ENCODE results near the gene ZFP62. TPM values are rescaled to one million over a fixed set of nuclear protein-coding genes. Genes with fewer than 3 reads are reported as not detected.

The ZFP62 gene
- total and polyA plus RNA-seq, 11 donors, result 9.4 to 18.6 (median 13.8) TPM

DNA sequence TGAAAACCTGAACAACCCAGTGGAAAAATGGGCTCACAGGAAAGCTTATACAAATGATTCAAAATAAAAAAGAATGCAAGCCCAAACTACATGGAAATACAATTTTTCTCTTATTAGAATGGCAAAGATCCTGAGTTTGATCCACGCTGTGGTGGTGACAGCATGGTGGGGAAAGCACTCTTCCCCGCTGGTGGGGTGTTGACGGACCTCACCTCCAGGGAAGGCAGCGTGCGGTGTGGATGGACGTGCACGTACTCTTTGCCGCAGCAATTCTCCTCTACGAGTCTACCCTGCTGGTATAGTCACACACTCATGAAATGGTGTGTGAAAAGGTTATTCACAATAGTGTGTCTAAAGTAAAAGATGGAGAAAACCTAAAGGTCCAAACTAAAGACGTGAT lies 5.9 kb upstream of the ZFP62 start:
- Histone ChIP-seq H3K9me3 (no peaks in the 10 kb centered on the region), H3K27me3 (peaks cover 0 to 7% (median 0%) of the 10 kb centered on the region in 9 donors), H3K4me3 (no peak overlapping the region), H3K27ac (no peak overlapping the region), H3K4me1 (peaks cover 0 to 7% (median 0%) of the 10 kb centered on the region in 12 donors), H3K36me3 (no peaks in the 10 kb centered on the region)
- TF ChIP-seq, protein P1, sequence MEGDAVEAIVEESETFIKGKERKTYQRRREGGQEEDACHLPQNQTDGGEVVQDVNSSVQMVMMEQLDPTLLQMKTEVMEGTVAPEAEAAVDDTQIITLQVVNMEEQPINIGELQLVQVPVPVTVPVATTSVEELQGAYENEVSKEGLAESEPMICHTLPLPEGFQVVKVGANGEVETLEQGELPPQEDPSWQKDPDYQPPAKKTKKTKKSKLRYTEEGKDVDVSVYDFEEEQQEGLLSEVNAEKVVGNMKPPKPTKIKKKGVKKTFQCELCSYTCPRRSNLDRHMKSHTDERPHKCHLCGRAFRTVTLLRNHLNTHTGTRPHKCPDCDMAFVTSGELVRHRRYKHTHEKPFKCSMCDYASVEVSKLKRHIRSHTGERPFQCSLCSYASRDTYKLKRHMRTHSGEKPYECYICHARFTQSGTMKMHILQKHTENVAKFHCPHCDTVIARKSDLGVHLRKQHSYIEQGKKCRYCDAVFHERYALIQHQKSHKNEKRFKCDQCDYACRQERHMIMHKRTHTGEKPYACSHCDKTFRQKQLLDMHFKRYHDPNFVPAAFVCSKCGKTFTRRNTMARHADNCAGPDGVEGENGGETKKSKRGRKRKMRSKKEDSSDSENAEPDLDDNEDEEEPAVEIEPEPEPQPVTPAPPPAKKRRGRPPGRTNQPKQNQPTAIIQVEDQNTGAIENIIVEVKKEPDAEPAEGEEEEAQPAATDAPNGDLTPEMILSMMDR (IDR thresholded peaks at IDR 0.05), result no peak
- ATAC-seq, result no peak
- intact Hi-C loops (cut with DNase I), result loop anchor here in 7 of 10 donors (5.0 to 10.0 kb wide), 8 partner anchors 80 to 318 kb away; partner anchors contain the start of gene BTNL9 (in 2 of the 7)
- no peak for DNase-seq
- 77 to 82% (median 82%) methylated on average over 10 of the region's 10 CpGs for WGBS, 4 donors

DNA sequence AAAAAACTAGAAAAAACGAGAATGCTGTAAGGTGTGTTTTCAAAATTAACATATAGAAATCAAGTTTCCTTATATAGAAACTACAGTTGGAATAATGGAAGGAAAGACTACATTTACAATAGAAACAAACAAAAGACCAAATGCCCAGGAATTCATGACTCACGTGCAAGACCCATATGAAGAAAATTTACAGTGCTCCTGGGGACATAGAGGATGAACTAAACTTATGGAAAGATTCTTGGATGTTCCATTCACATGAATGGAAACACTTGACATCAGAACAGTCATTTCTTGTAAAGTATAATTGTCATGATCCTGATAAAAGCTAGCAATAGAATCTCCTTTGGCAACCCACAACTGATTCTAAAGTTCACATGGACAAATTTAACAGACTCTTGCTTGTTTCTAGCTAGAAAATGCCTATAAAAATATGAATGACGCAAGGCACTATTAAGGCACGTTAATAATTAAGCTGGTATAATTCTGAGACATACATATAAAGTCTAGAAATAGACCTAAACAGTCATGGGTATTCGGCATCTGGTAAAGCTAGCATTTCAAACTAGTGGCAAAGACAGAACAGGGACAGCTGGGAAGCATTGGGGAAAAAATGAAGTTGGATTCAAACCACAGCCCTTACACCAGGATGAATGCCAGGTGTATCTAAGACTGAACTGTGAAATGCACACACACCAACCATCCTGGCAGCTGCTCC lies 5.1 kb upstream of the ZFP62 start:
- intact Hi-C loops (cut with DNase I), result loop anchor here in 7 of 10 donors (5.0 to 10.0 kb wide), 8 partner anchors 79 to 319 kb away; partner anchors contain the start of gene BTNL9 (in 2 of the 7)
- H3K4me3 ChIP-seq, result no peak overlapping the region
- DNase-seq (no peak), ATAC-seq (no peak)
- WGBS, 4 donors, result 76 to 79% (median 77%) methylated on average over 5 of the region's 5 CpGs
- no peaks in the 10 kb centered on the region for H3K36me3 ChIP-seq
- H3K4me1 ChIP-seq, result peaks cover 0 to 12% (median 0%) of the 10 kb centered on the region in 12 donors
- H3K27me3 ChIP-seq, result peaks cover 0 to 7% (median 0%) of the 10 kb centered on the region in 9 donors
- TF ChIP-seq, protein P1 (IDR thresholded peaks at IDR 0.05), result no peak
- TF ChIP-seq POLR2A (IDR thresholded peaks at IDR 0.05), result no peak
- H3K9me3 ChIP-seq, result no peaks in the 10 kb centered on the region
- H3K27ac ChIP-seq, result no peak overlapping the region

DNA sequence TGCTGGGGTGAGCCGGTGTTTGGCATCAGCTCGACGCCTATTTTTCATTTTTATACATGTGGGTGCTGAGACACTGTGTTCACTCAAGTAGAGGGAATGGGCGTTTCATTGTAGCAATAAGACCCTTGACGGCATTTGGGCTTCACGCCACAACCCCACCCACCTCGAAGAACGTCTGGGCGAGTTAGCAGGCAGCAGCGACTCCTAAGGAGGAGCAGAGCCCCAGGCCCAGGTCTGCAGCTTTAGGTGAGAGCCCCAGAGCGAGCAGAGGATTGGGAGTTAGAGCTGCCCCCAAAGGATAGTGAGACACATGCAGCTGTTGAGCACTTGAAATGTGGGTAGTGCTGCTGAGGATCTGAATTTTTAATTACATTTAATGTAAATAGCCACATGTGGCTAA lies 1.6 kb upstream of the ZFP62 start:
- peaks cover 0 to 7% (median 0%) of the 10 kb centered on the region in 9 donors for H3K27me3 ChIP-seq
- ATAC-seq (no peak), DNase-seq (no peak)
- no peaks in the 10 kb centered on the region for H3K9me3 ChIP-seq
- H3K4me3 ChIP-seq, result no peak overlapping the region
- H3K4me1 ChIP-seq, result peaks cover 0 to 23% (median 12%) of the 10 kb centered on the region in 12 donors
- 59 to 69% (median 65%) methylated on average over 11 of the region's 11 CpGs for WGBS, 4 donors
- H3K27ac ChIP-seq, result no peak overlapping the region
- intact Hi-C loops (cut with DNase I), result loop anchor here in 8 of 10 donors (5.0 to 10.0 kb wide), 10 partner anchors 50 to 322 kb away; partner anchors contain the start of gene MGAT1 (in 3 of the 8)
- TF ChIP-seq, protein P1 (IDR thresholded peaks at IDR 0.05), result no peak
- TF ChIP-seq POLR2A (IDR thresholded peaks at IDR 0.05), result no peak
- H3K36me3 ChIP-seq, result peaks cover 0 to 9% (median 0%) of the 10 kb centered on the region in 9 donors

DNA sequence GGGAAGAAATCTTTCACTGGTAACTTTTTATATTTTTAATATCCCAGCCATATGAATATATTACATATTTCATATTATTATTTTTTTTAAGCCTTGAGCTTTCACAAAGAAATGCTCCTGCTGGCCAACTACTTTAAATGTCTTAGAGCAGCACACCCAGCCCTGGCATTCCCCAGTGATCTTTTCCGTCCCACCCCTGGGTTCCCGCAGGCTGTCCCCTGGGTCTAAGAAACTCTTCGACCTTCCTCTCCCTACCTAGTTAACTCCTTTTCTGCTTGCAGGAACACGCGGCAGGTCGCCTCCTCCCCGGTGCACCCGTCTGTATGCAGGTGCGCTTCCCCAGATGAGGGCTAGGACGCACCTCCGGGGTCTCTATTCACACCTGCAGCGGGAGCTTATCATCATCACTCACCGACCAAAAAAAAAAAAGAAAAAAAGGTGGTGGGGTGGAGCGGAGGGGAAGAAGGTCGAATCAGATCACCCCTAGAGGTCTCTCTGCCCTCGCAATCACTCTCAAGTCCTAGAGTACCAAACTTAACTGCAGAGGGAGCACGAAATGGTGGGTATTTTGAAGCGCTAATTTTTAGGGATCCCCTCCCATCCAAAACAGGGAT lies 696 bp downstream of the ZFP62 start:
- intact Hi-C loops (cut with DNase I), result loop anchor here in 9 of 10 donors (2.0 to 10.0 kb wide), 13 partner anchors 30 to 324 kb away; partner anchors contain the start of gene MGAT1 (in 4 of the 9)
- peak in 3 of 5 donors; percentile 15 to 60 (median 27) for DNase-seq
- Histone ChIP-seq H3K4me1 (peaks cover 0 to 23% (median 12%) of the 10 kb centered on the region in 12 donors), H3K4me3 (peak overlapping the region; percentile 49 to 100 (median 87)), H3K36me3 (peaks cover 0 to 19% (median 7%) of the 10 kb centered on the region in 9 donors), H3K27me3 (no peaks in the 10 kb centered on the region), H3K27ac (peak overlapping the region; percentile 72 to 98 (median 92)), H3K9me3 (no peaks in the 10 kb centered on the region)
- ATAC-seq, result peak in 3 of 4 donors; percentile 47 to 58 (median 52)
- WGBS, 4 donors, result 1% methylated on average over 18 of the region's 18 CpGs
- TF ChIP-seq POLR2A (IDR thresholded peaks at IDR 0.05), result no peak
- TF ChIP-seq, protein P1 (IDR thresholded peaks at IDR 0.05), result peak in 4 of 12 donors; percentile 11 to 32 (median 29)
